Lower lobe of right lung (tissue), 2 donors: ENCODE results near the gene CLASP1. TPM values are rescaled to one million over a fixed set of nuclear protein-coding genes. Genes with fewer than 3 reads are reported as not detected.

ENCODE experiments used
- ATAC-seq, 2 donors: fragments of 200-7000 bp; cut with Tn5 transposase; one replicate each; pipeline ENCODE4 v1.9.1; 2020 to 2022; ENCODE audit warnings: mild to moderate bottlenecking in 2 of 2, moderate library complexity in 2 of 2
- DNase-seq: peaks from one replicate; pipeline ENCODE4 v3.0.0-alpha.2; 2020
- H3K27ac ChIP-seq: fragments of 200-600 bp; one replicate; pipeline ENCODE4 v1.8.0; 2022
- H3K27me3 ChIP-seq: fragments of 200-600 bp; one replicate; pipeline ENCODE4 v1.8.0; 2022; ENCODE audit warnings: low read depth
- H3K36me3 ChIP-seq: fragments of 200-600 bp; one replicate; pipeline ENCODE4 v1.8.0; 2022; ENCODE audit warnings: mild to moderate bottlenecking
- H3K4me1 ChIP-seq: fragments of 200-600 bp; one replicate; pipeline ENCODE4 v1.8.0; 2022
- H3K4me3 ChIP-seq: fragments of 200-600 bp; one replicate; pipeline ENCODE4 v1.8.0; 2022; ENCODE audit warnings: mild to moderate bottlenecking
- H3K9me3 ChIP-seq: fragments of 200-600 bp; one replicate; pipeline ENCODE4 v1.8.0; 2022
- intact Hi-C: fragments of 100-400 bp; cut with DNase I; formaldehyde crosslinking; loops from one replicate; pipeline ENCODE4 v1.11.0; 2022
- total RNA-seq: library from RNA; stranded (reverse); fragmentation: NEBNext Ultra II Directional; extraction: Animal tissue kit (Norgen Biotek cat#: 25700); gene quantifications from one replicate; pipeline ENCODE4 v1.2.1, GENCODE V29; 2021
- TF ChIP-seq, protein P1 (sequence below): fragments of 200-600 bp; IDR thresholded peaks from one replicate; pipeline ENCODE4 v1.8.0; 2022; ENCODE audit warnings: antibody characterized with exemption, mild to moderate bottlenecking
- donor health status: DM: no; HTN: yes; CAD: no; lungs with severe emphysema.

Gene CLASP1
- total RNA-seq, 1 donor from 2014 or later = 45.8 TPM

DNA sequence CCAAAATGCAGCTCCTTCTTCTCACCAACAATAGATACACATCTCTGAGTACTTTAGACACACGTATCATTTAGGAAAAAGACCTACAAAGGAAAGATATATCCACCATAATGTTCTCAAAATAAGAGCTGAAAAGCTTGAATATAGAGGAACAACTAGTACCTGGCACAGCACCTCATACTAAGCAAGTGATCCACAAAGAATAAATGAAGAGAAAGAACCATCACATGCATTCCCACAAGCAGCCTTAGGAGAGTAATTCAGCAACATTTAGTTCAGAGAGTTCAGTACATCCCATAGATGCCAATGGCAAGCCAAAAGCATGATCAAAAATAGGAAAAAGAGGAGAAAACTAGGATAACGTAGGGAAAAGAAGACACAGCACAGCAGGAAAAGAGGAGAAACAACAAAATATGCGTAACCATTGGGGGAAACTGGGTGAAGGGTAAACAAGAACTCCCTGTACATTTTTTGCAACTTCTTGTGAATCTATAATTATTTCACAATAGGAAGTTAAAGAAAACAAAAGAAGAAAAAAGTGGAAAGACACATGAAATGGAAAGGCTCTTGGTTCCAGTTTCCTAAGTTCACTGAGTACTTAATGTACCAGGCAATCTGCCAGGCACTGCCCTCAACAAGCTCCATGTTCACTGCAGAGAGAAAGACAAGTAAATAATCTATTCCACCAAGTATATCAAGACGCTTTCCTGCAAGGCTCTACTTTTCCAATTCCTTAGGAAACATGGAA lies 22.3 kb downstream of the CLASP1 start:
- Histone ChIP-seq H3K4me3 (no peak overlapping the region), H3K4me1 (peaks cover 18% of the 10 kb centered on the region), H3K27me3 (no peaks in the 10 kb centered on the region), H3K27ac (peak overlapping the region; percentile 22), H3K36me3 (no peaks in the 10 kb centered on the region), H3K9me3 (no peaks in the 10 kb centered on the region)
- DNase-seq = peak; percentile 57
- ATAC-seq = peak; percentile 60 to 81
- TF ChIP-seq, protein P1, sequence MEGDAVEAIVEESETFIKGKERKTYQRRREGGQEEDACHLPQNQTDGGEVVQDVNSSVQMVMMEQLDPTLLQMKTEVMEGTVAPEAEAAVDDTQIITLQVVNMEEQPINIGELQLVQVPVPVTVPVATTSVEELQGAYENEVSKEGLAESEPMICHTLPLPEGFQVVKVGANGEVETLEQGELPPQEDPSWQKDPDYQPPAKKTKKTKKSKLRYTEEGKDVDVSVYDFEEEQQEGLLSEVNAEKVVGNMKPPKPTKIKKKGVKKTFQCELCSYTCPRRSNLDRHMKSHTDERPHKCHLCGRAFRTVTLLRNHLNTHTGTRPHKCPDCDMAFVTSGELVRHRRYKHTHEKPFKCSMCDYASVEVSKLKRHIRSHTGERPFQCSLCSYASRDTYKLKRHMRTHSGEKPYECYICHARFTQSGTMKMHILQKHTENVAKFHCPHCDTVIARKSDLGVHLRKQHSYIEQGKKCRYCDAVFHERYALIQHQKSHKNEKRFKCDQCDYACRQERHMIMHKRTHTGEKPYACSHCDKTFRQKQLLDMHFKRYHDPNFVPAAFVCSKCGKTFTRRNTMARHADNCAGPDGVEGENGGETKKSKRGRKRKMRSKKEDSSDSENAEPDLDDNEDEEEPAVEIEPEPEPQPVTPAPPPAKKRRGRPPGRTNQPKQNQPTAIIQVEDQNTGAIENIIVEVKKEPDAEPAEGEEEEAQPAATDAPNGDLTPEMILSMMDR = no peak
- intact Hi-C loops = no loop called here

DNA sequence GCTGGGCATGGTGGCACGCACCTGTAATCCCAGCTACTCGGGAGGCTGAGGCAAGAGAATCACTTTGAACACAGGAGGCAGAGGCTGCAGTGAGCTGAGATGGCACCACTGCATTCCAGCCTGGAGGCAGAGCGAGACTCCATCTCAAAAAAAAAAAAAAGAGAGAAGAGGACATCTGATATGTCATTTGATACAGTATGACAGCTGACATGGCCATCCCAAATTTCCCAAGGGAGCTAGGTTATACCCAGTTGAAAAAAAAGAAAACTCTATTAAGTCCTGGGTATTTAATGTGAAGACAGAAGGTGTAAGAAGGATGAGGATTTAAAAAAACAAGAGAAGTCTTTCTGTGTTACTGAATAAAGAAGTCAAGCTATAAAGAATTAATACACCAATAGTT lies 23.3 kb downstream of the CLASP1 start:
- intact Hi-C loops = no loop called here
- no peak for ATAC-seq

DNA sequence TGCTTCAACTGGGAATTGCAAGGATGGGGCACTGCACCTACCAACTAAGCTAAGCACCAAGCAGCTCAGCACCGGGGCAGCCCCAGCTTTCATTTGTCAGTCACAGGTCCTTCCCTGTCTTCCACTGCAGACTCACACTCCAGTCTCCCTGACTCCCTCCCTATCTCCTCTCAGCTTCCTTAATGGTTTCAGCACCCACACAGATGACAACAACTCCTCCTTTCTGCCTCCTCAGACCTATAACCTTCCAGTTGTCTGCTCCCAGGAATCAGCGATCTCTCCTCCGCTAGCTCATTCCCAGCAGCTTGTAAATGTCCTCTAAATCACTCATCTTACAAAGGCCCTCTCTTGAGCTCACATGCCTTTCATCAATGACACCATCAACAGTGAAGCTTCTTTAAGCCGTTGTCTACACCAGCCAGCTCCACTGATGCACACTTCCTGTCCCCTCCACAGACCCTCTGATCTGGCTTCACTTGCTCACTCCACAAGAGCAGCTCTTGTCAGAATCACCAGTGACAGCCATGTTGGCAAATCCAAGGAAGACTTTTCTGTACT lies 32.1 kb downstream of the CLASP1 start:
- Histone ChIP-seq H3K4me1 (peaks cover 21% of the 10 kb centered on the region), H3K27ac (no peak overlapping the region), H3K4me3 (no peak overlapping the region), H3K27me3 (no peaks in the 10 kb centered on the region), H3K36me3 (peaks cover 4% of the 10 kb centered on the region), H3K9me3 (peaks cover 3% of the 10 kb centered on the region)
- DNase-seq = no peak
- ATAC-seq = peak; percentile 57 to 62
- TF ChIP-seq, protein P1 = no peak
- intact Hi-C loops = no loop called here

More for the DNA sequence above, 23.3 kb downstream of the CLASP1 start:
- H3K4me3 ChIP-seq = no peak overlapping the region
- TF ChIP-seq, protein P1 = no peak
- peaks cover 1% of the 10 kb centered on the region for H3K36me3 ChIP-seq
- no peak for DNase-seq
- H3K27me3 ChIP-seq = no peaks in the 10 kb centered on the region
- H3K4me1 ChIP-seq = peaks cover 18% of the 10 kb centered on the region
- H3K27ac ChIP-seq = no peak overlapping the region
- no peaks in the 10 kb centered on the region for H3K9me3 ChIP-seq

DNA sequence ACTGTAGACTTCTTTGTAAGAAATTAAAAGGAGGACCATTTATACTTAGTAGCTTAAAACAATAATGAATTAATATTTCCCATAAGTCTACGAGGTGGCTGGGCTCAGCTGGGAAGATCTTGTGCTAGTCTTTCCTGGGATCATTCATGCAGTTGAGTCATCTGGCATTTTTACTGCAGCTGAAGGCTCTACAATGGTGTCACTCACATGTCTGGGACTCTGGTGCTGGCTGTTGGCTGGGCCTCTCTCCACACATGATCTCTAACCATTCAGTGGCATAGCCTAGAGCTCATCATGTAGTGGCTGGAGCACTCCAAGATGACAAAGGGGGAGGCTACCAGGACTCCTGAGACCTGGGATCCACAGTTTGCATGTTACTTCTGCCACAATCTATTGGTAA lies 35.5 kb downstream of the CLASP1 start:
- ATAC-seq = no peak
- TF ChIP-seq, protein P1 = no peak
- Histone ChIP-seq H3K9me3 (peaks cover 4% of the 10 kb centered on the region), H3K27ac (no peak overlapping the region), H3K36me3 (no peaks in the 10 kb centered on the region), H3K4me1 (peaks cover 29% of the 10 kb centered on the region), H3K27me3 (no peaks in the 10 kb centered on the region), H3K4me3 (no peak overlapping the region)
- no peak for DNase-seq
- intact Hi-C loops = no loop called here

- Histone ChIP-seq H3K36me3 (no peaks in the 10 kb centered on the region), H3K4me3 (no peak overlapping the region), H3K27ac (no peak overlapping the region), H3K9me3 (peaks cover 4% of the 10 kb centered on the region), H3K27me3 (no peaks in the 10 kb centered on the region), H3K4me1 (peaks cover 29% of the 10 kb centered on the region)
- no peak for DNase-seq
- no peak for ATAC-seq
- intact Hi-C loops = no loop called here
- TF ChIP-seq, protein P1 = no peak
These were observed 36.1 kb downstream of the CLASP1 start for GRCh38 chr2:121613152-121613551.
